B cell (primary cell): Measurements from ENCODE around the gene MYO19. TPM values are rescaled to one million over a fixed set of nuclear protein-coding genes. Genes with fewer than 3 reads are reported as not detected.

ENCODE experiments used
- ATAC-seq: fragments of 200-7000 bp; cut with Tn5 transposase; one replicate; pipeline ENCODE4 v1.10.0; 2021; ENCODE audit warnings: low read depth, mild to moderate bottlenecking, moderate number of reproducible peaks, moderate library complexity
- CTCF ChIA-PET: fragments of 350-600 bp; sonication (Branson Sonifier 250); formaldehyde crosslinking; loops from one replicate; lab custom pipeline; 2021; ENCODE audit warnings: antibody characterized with exemption, inconsistent platforms; lab: Charles Lee
- POLR2A ChIA-PET: fragments of 350-600 bp; sonication (Branson Sonifier 250); formaldehyde crosslinking; loops from one replicate; lab custom pipeline; 2021; ENCODE audit warnings: antibody characterized with exemption; lab: Charles Lee
- DNase-seq: peaks from one replicate; pipeline ENCODE4 v3.0.0; 2013
- H2AFZ ChIP-seq: 2 replicates; pipeline ENCODE4 v1.6.1; 2012; ENCODE audit warnings: mild to moderate bottlenecking, low read depth, low read length; ENCODE audit not compliant: insufficient read depth, poor library complexity, severe bottlenecking
- H3K27ac ChIP-seq, 2 donors: 1 replicate in 1 of 2; 2 replicates in 1 of 2; pipeline ENCODE4 v1.5.1; 2012 to 2013; ENCODE audit warnings: low read length in 2 of 2, mild to moderate bottlenecking in 2 of 2, moderate library complexity in 1 of 2
- H3K27me3 ChIP-seq, 4 experiments: fragments of 200-600 bp in 1 of 4; sonication (generic) in 1 of 4; replicated peaks in 1 of 4; 1 replicate in 2 of 4; 2 replicates in 2 of 4; pipeline versions ENCODE4 v1.6.1 to v1.7.0; 2013 to 2016; ENCODE audit warnings: low read length in 3 of 4, mild to moderate bottlenecking in 2 of 4, mixed read lengths in 1 of 4, moderate library complexity in 1 of 4; ENCODE audit not compliant: insufficient read depth in 4 of 4, control insufficient read depth in 3 of 4; ENCODE audit errors: control extremely low read depth in 1 of 4
- H3K36me3 ChIP-seq, 2 experiments: replicated peaks in 1 of 2; 1 replicate in 1 of 2; 2 replicates in 1 of 2; pipeline versions ENCODE4 v1.6.1 to v1.7.1; 2013; ENCODE audit warnings: low read length in 1 of 2; ENCODE audit not compliant: insufficient read depth in 2 of 2, control insufficient read depth in 1 of 2; ENCODE audit errors: control extremely low read depth in 1 of 2, extremely low read depth in 1 of 2
- H3K4me1 ChIP-seq, 2 donors: fragments of 200-600 bp in 1 of 2; sonication (generic) in 1 of 2; 1 replicate in 1 of 2; 2 replicates in 1 of 2; pipeline versions ENCODE4 v1.5.1 to v1.6.1; 2013 to 2017; ENCODE audit warnings: low read length in 2 of 2; ENCODE audit not compliant: control insufficient read depth in 2 of 2, insufficient read depth in 2 of 2
- H3K4me2 ChIP-seq: replicated peaks from 2 replicates; pipeline ENCODE3; 2012; ENCODE audit warnings: mild to moderate bottlenecking, low read depth, low read length; ENCODE audit not compliant: poor library complexity, severe bottlenecking
- H3K4me3 ChIP-seq, 5 experiments: fragments of 200-600 bp in 1 of 5; sonication (generic) in 1 of 5; 1 replicate in 3 of 5; 2 replicates in 2 of 5; pipeline versions ENCODE4 v1.5.1 to v1.7.0; 2011 to 2016; ENCODE audit warnings: low read length in 4 of 5, mild to moderate bottlenecking in 4 of 5, low read depth in 2 of 5, control low read depth in 1 of 5, moderate library complexity in 1 of 5; ENCODE audit not compliant: insufficient read depth in 1 of 5; ENCODE audit errors: control extremely low read depth in 1 of 5, extremely low read depth in 1 of 5
- H3K79me2 ChIP-seq: fragments of 200-600 bp; sonication (generic); one replicate; pipeline ENCODE4 v1.6.0; 2016; ENCODE audit warnings: low read length; ENCODE audit not compliant: control insufficient read depth, insufficient read depth
- H3K9ac ChIP-seq: fragments of 200-600 bp; sonication (generic); 2 replicates; pipeline ENCODE4 v1.6.1; 2017; ENCODE audit warnings: mild to moderate bottlenecking, low read length, moderate library complexity
- H3K9me3 ChIP-seq, 3 donors: one replicate each; pipeline versions ENCODE4 v1.6.1 to v1.7.1; 2013; ENCODE audit warnings: low read length in 2 of 3; ENCODE audit not compliant: control insufficient read depth in 2 of 3, insufficient read depth in 1 of 3; ENCODE audit errors: control extremely low read depth in 1 of 3
- H4K20me1 ChIP-seq: 2 replicates; pipeline ENCODE4 v1.6.0; 2012; ENCODE audit warnings: mild to moderate bottlenecking, low read length; ENCODE audit not compliant: insufficient read depth, control insufficient read depth, poor library complexity, severe bottlenecking
- H3K27ac Mint-ChIP-seq: one replicate; pipeline ENCODE4 v1.8.0; 2021; ENCODE audit warnings: mixed read lengths
- H3K27me3 Mint-ChIP-seq: one replicate; pipeline ENCODE4 v1.8.0; 2021; ENCODE audit warnings: mixed read lengths
- H3K4me1 Mint-ChIP-seq: one replicate; pipeline ENCODE4 v1.8.0; 2021; ENCODE audit warnings: mixed read lengths
- H3K4me3 Mint-ChIP-seq: one replicate; pipeline ENCODE4 v1.8.0; 2021; ENCODE audit warnings: mixed read lengths
- H3K9me3 Mint-ChIP-seq: one replicate; pipeline ENCODE4 v1.8.0; 2022; ENCODE audit warnings: mixed read lengths; ENCODE audit not compliant: insufficient read depth
- CTCF ChIP-seq: fragments of 200-600 bp; IDR thresholded peaks from one replicate; pipeline ENCODE4 v1.8.0; 2022; ENCODE audit warnings: antibody characterized with exemption, mild to moderate bottlenecking
- EZH2 ChIP-seq: IDR thresholded peaks from 2 replicates; pipeline ENCODE4 v1.6.1; 2012; ENCODE audit warnings: borderline replicate concordance, low read depth, mild to moderate bottlenecking, moderate library complexity, low read length; ENCODE audit not compliant: insufficient read depth, poor library complexity, severe bottlenecking
- WGBS: methylation state at CpG from one replicate; pipeline ENCODE4 v1.1.5; 2013; ENCODE audit warnings: missing lambda C conversion rate; ENCODE audit not compliant: insufficient coverage; 5-methylcytosine and 5-hydroxymethylcytosine counted together
- intact Hi-C: fragments of 100-400 bp; cut with micrococcal nuclease; formaldehyde crosslinking; loops from one replicate; pipeline ENCODE4 v1.10.0; 2022
- polyA plus RNA-seq: library from polyadenylated mRNA; depleted of rRNA; stranded (reverse); fragments of >200 nt; gene quantifications from 2 replicates; pipeline ENCODE4 v1.2.3, GENCODE V29; 2012
- total RNA-seq, 2 donors: library from RNA; stranded (reverse); fragments of 120-200 nt in 1 of 2; gene quantifications; 1 replicate in 1 of 2; 2 replicates in 1 of 2; pipeline versions ENCODE4 v1.2.3 to v1.2.4, GENCODE V29; 2013 to 2022

Gene MYO19
- total and polyA plus RNA-seq, 2 donors (not counting 1 experiment from before 2014, with no cell fraction given) = 65.7 to 88.7 TPM

GRCh38 chr17:36461330-36462110 is 73.1 kb downstream of the MYO19 start:
- Histone ChIP-seq H3K4me1 (no peaks in the 10 kb centered on the region), H2AFZ (no peak overlapping the region), H3K27me3 (peaks cover 0 to 50% (median 14%) of the 10 kb centered on the region in 4 experiments), H3K9ac (no peak overlapping the region), H3K4me3 (no peak overlapping the region), H3K4me2 (no peak overlapping the region), H3K27ac (no peak overlapping the region), H4K20me1 (no peaks in the 10 kb centered on the region), H3K9me3 (peaks cover 0 to 19% (median 0%) of the 10 kb centered on the region in 3 donors), H3K79me2 (no peaks in the 10 kb centered on the region), H3K36me3 (no peaks in the 10 kb centered on the region)
- Mint-ChIP-seq H3K9me3 (no peaks in the 10 kb centered on the region), H3K27ac (no peak overlapping the region), H3K27me3 (peaks cover 56% of the 10 kb centered on the region), H3K4me3 (no peak overlapping the region), H3K4me1 (no peaks in the 10 kb centered on the region)
- CTCF ChIA-PET = no interaction called here
- ATAC-seq (no peak), DNase-seq (no peak)
- intact Hi-C loops = no loop called here
- TF ChIP-seq EZH2 (no peak), CTCF (no peak)
- POLR2A ChIA-PET = no interaction called here
- WGBS = 60% methylated on average over 9 of the region's 10 CpGs

- Mint-ChIP-seq H3K4me1 (no peaks in the 10 kb centered on the region), H3K27ac (no peak overlapping the region), H3K4me3 (no peak overlapping the region), H3K27me3 (peaks cover 53% of the 10 kb centered on the region), H3K9me3 (no peaks in the 10 kb centered on the region)
- H2AFZ ChIP-seq = no peak overlapping the region
- H3K4me3 ChIP-seq = no peak overlapping the region
- H3K4me2 ChIP-seq = no peak overlapping the region
- ChIA-PET CTCF (interaction anchor here (1.0 kb wide), 1 partner anchor 22 kb away, joined by 3 read pairs; no protein-coding TSS in a partner anchor), POLR2A (no interaction called here)
- peaks cover 0 to 42% (median 13%) of the 10 kb centered on the region in 4 experiments for H3K27me3 ChIP-seq
- H3K36me3 ChIP-seq = no peaks in the 10 kb centered on the region
- peaks cover 0 to 19% (median 0%) of the 10 kb centered on the region in 3 donors for H3K9me3 ChIP-seq
- TF ChIP-seq EZH2 (no peak), CTCF (no peak)
- no peak for ATAC-seq
- no peak overlapping the region for H3K27ac ChIP-seq
- no peaks in the 10 kb centered on the region for H3K79me2 ChIP-seq
- no peak for DNase-seq
- H4K20me1 ChIP-seq = no peaks in the 10 kb centered on the region
- no peaks in the 10 kb centered on the region for H3K4me1 ChIP-seq
- intact Hi-C loops = no loop called here
- H3K9ac ChIP-seq = no peak overlapping the region
- 66% methylated on average over 2 of the region's 5 CpGs for WGBS
These were observed 74.3 kb downstream of the MYO19 start for GRCh38 chr17:36460265-36460937.
